A172 (cell line): ENCODE results near the gene SEC14L5. TPM values are rescaled to one million over a fixed set of nuclear protein-coding genes. Genes with fewer than 3 reads are reported as not detected.
A peak's percentile ranks its signal among the peaks of the same experiment; 100 is the strongest.
"Not testable (repeated sequence)": the region's sequence is repeated elsewhere in the genome, so short reads cannot be mapped to it uniquely, and the experiment has no call there.

ENCODE experiments used
- DNase-seq: peaks from one replicate; pipeline ENCODE4 v3.0.0-alpha.2; 2015; ENCODE audit warnings: low spot score
- total RNA-seq: library from RNA; depleted of rRNA; stranded (reverse); fragments of >200 nt; shearing (Covaris generic); gene quantifications from 2 replicates; pipeline ENCODE4 v1.2.3, GENCODE V29; 2014

The SEC14L5 gene
- total RNA-seq, 1 experiment from 2014 or later = not detected

DNA sequence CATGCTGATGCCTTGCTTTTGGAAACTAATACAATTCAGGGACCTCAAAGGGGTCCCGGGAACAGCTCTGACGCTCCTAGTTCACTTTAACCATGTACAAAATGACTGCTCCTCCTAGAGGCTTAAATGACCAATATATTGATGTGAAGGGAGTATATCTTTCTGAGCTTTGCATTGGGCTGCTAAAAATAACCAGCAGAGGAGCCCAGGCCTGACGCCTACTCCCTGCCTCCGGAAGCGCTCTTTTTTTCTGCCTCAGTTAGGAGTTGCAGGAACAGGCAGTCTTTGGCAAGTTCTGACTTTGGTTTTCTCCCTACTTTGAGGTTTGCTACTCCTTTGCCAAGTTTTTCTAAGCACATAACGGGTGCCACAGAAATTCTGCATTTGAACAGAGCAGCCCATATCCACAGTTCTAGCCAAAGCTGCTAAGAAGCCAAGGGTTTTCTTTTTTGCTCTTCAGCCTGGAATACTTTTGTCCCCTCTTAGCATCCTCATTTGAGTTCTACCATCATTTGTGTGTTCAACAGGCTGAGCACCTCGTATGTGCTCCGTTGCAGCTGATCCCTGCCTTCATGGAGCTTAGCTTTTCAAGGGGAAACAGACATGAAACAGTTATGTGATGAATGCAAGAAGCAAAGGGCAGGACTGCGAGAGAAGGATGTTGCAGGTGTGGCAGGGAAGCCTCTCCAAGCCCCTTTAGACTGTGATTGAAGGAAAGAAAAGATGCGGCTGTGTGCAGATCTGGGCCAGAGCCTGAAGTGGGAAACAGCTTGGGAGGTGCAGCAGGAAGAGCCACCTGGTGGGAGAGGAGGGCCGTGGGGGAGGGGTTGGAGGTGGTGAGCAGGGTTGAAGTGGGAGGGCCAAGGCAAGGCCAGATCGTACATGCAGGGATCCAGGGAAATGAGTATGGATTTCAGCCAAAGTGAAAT, 78.4 kb downstream of the SEC14L5 start:
- DNase-seq = no peak

DNA sequence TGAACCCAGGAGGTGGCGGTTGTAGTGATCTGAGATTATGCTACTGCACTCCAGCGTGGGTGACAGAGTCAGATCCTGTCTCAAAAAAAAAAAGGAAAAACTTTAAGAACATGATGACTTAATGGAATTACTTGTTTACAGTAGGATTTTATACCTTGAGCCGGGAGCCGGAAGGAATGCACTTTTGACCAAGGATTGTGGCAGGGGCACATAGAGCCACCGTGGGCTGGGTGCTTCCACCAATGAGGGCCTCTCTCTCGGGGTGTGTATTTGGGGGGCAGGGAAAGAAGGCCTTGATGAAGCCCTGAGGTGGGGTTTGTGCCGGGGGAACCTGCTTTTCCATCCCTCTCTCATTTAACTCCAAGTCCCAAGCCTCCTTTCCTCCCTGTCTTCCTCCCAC, 82.3 kb downstream of the SEC14L5 start:
- DNase-seq = no peak

DNA sequence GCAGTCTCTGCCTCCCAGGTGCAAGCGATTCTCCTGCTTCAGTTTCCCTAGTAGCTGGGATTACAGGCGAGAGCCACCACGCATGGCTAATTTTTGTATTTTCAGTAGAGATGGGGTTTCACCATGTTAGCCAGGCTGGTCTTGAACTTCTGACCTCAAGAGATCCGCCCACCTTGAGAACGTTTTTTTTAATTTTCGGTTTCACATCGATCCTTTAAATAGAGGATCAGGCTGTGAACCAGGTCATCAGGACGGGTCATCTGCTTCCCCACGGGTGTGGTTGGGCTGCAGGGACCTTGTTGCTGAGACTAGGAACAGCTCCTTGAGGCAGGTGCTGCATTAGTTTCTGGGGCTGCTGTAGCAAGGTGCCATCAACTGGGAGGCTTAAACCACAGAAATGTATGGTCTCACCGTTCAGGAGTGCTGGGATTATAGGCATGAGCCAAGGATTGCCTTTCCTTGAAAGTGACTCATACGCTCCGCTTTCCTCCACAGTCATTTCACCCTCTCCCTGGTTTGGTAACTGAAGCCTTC, 83.5 kb downstream of the SEC14L5 start:
- DNase-seq = peak; percentile 94

DNA sequence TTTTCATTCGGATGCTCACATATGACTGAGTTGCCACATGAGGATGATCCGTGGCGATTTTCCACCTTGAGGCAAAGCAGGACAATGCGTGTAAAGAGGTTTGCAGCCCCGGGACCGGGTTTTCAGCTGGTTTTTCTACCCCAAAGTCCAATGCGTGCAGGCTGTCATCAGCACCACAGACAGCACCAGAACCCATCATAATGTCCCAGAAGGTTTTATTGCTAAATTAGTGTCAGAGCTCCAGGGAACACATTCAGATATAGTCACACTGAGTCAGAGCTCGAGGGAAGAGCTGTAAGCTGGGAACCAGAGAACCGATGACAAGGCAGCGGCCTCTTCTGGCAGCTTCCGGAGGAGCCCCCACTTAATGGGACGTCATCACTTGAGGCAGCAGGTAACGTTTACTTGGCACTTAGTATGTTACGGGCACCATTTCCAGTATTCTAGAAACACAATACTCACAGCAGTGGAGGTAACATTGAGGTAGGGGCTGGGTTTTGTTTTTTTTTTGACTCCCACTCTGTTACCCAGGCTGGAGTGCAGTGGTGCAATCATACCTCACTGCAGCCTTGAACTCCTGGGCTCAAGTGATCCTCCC, 84.5 kb downstream of the SEC14L5 start:
- peak; percentile 39 for DNase-seq

DNA sequence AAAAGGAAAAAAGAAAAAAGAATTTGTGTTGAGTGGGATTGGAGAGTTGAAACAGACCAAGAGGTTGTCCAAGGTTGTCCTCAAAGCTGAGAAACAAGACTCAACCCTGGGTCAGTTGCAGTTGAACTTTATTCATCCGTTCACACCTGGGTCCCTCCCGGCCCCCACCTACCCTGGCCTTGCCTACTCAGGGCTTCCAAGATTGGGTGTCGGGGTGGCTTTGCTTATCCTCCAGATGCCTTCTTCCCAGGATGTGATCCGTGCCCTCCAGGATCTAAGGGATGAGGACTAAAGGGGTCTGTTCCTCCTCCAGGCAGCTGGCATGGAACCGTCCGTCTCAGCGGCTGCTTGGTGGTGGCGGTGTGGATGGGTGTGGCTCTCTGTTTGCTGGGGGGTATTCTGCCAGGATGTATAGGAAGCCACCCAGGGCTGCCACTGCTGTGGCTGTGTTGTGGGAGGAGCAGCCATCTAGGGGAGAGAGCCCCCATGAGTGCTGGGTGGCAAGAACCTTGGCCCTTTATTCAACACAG, 85.9 kb downstream of the SEC14L5 start:
- DNase-seq = no peak

DNA sequence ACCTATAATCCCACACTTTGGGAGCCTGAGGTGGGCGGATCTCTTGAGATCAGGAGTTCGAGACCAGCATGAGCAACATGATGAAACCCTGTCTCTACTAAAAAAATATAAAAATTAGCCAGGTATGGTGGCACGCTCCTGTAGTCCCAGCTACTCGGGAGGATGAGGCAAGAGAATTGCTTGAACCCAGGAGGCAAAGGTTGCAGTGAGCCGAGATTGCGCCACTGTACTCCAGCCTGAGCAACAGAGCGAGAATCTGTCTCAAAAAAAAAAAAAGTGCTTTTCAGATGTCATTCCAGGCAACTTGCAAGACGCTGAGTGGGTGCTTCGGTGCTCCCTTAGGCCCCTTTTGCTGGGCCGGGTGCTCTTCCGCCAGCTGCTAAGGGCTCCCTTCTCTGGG, 86.5 kb downstream of the SEC14L5 start:
- not testable (repeated sequence) for DNase-seq

DNA sequence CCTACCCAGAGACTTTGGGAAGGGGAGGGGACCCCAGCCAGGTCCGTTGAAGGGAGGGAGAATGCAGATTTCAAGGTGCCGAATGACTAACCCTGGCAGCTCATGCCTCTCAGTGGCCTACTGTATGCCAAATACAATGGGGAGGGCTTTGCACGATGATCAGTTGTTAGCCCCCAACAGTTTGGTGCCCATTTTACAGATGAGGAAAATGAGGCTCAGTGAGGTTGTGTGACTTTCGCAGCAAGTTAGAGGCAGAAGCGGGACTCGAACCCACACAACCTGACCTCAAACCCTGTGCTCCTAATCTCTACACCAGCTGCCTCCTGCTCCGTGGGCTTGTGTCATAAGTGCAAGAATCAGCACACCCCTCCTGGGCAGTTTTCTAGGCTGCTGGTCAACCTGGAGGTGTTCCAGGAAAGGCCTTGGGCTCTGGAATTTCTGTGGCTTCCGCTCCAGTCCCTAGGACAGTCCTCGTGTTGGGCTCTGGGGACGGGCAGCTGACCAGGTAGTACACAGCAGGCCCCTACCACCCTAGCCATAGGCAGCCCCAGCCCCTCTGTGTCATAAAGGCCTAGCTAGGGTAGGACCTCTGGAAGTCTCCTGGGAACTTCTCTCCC, 87.5 kb downstream of the SEC14L5 start:
- no peak for DNase-seq

DNA sequence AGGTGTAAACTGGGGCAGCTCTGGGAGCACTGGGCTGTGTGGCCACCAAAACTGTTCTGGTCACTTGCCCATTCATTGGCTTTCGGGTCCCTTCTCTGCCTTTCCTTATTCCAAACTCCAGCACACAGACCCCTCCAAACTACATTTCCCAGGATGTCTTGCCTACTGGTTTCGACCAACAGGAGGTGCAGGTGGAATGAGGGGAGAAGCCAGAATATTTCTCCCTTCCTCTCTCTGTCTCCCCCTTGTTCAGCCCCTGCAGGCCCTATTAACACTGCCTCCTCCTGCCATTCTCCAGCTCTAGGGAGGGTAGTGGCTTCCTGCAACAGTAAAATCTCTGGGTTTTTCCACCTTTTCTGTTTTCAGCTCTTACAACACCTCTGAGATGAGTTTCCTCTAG, 88.8 kb downstream of the SEC14L5 start:
- no peak for DNase-seq

DNA sequence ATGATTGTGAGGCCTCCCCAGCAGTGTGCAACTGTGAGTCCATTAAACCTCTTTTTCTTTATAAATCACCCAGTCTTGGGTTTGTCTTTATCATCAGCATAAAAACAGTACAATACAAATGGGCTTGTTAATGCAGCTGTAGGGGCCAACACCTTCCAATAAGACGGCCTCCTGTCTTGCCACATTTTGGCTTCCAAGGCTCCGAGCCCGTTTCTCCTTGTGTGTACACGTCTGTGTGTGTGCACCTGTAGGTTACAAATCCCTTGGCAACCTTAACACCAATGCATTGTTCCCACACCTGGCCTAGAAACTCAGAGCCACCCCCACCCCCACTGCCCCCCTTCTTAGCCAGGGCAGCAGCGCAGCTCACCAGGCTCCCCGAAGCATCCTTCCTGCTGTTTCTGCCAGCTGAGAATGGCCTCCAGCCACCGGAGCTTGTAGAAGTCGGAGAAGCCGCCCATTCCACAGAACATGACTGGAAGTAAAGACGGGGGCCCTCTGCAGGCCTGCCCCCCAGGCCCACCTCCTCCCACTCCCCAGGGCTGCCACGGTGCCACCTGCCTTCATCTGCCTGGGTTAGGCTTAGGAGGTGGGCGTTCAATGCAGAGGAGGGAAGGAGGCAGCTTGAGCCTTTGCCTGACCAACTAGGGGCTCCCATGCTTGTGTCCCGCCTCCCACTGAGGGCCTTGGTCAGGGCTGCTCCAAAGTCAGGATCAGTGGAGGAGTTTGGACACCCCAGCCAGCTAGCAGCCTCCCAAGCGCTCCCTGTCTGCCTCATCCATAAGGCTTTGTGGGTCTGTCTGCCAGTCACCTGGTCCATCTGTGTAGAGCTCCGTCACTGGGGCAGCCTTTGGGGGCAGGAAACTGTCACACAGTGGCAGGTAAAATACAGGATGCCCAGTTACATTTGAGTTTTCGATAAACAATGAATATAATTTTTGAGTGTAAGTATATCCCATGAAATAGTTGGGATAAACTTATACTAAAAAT, 97.0 kb downstream of the SEC14L5 start:
- no peak for DNase-seq

DNA sequence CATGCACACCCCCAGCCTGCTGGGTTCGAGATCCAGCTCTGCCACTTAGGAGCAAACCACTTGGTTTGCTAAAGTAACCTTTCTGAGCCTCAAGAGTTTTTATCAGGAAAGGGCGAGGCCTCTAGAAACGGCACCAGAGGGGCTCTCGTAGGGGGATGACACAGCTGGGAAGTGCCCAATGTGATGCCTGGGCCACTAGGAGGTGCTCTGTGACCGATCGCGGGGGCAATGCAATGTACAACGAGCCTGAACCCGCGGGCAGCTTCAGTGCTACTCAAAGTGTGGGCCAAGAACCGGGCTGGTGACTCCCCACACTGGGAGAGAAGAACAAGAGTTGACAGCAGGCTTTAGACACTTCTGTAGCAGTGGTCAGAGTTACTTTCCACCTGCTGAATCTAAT, 98.2 kb downstream of the SEC14L5 start:
- DNase-seq = no peak

DNA sequence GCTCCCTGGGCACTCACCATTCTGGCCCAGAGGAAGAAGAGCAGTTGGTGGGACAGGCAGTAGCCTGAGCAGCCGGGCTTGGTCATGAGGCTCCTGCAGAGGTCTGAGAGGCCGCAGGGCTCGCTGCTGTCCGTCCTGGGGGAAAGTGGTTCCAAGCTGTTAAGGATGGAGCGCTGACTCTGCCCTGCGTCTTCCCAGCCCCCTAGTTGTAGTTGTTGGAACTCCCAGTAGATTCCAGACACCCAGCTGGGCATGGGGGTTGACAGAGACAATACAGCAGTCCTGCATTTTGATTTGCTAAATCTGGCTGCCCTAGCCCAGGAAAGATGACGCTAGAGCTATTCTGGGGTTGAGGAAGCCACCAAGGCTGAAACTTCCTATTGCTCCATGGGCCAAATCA, 100.3 kb downstream of the SEC14L5 start:
- no peak for DNase-seq

DNA sequence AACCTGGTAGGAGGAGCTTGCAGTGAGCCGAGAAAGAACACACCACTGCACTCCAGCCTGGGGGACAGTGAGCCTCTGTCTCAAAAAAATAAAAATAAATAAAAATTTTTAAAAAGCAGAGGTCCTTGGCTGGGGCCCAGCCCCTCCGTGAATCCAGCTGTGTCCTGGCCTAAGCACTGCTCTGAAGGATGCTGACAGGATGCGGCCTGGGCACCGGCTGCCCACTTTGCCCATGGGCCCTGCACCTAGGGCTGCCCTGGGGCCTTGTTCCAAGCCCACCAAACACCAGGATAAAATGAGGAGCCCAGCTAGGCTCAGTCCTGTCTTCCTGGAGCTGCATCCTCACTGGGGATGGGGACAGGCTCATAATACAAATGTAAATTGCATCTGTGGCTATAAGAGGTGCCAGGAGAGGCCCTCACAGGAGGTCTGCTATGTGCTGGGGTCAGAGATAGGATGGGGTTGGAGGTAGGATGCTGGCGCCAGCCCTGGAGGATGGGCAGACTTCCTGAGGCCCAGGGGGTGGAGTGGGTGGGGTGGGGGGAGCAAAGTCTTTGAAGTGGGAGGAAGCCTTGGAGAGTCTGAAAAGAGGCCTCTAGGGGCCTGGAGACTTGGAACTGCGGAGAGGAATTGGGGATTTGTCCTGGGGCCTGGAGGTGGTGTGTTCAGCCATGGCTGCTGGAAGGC, 101.4 kb downstream of the SEC14L5 start:
- DNase-seq = no peak

DNA sequence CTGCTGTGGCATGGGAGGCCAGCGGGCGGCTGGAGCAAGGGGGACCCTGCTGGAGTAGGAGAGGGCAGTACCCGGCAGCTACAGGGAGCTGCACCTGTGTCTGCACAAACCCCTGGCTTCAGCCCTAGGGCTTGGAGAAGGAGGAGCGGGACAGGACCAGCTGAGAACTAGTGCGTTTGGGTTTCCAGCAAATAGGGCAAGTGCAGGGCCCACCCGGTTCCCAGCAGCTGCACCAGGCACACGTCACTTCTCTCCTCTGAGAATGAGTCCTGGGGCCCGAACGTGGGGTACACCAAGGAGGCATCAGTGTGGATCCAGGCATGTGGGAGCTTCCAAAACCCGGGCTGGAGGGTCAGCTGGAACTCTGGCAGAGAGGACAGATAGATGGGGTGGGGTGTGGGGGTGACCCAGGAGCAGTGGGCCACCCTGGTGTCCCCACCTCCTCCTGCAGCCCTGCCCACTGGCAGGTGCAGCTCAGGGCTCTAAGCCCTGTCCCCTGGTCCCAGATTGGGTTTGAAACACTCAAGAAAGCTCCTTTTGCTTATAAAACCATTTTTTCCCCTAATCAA, 102.0 kb downstream of the SEC14L5 start:
- DNase-seq = no peak

DNA sequence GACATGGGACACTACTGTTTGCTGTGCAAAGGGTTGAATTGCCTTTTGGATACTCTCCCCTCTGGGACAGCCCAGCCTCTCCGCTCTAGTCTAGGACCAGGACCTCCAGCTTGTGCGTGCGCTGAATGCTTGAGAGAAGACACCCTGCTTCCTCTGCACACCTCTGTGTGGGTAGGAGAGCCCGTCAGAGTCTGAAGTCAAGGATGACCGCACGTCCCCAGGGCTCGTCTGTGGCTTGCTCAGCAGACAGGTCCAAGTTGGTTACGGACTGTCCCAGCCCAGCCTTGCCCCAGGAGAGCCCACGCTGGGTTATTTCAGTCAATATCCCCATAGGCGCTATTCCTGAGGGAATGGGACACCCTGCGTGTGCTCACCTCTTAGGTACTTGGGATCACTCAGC, 103.9 kb downstream of the SEC14L5 start:
- DNase-seq = no peak

DNA sequence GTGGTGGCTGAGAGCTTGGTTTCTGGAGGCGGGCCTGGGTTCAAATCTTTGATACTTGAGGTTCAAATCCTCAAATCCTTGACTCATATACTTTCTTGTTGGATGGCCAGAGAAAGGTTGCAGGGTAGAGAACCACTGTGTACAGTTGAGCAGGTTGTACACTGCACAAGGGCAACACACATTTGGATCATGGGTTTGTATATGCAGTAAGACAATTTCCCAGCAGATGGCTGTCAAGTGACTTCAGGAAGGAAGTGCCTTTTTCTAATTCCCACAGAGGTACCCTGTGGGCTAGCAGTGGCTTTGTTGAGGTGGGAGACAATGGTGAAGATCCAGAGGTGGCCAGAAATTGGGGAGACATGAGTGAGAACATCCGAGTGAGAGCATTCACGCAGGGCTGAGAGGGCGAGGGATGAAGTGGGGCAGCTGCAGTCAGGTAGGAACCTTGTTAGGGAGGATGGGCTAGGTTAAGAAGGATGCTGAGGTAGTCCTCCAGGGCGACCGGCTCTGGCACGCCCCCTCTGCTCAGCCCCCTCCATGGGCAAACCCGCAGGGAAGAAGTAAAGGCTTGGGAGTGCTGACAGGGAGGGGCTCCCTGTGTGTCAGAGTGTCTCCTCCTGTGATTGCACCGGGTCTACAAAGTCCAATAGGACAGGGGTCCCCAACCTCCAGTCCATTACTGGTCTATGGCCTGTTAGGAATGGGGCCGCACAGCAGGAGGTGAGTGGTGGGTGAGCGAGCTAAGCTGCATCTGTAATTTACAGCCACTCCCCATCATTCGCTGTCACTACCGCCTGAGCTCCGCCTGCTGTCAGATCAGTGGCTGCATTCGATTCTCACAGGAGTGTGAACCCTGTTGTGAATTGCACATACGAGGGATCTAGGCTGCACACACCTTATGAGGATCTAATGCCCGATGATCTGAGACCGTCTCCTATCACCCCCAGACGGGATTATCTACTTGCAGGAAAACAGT, 104.9 kb downstream of the SEC14L5 start:
- DNase-seq = no peak

DNA sequence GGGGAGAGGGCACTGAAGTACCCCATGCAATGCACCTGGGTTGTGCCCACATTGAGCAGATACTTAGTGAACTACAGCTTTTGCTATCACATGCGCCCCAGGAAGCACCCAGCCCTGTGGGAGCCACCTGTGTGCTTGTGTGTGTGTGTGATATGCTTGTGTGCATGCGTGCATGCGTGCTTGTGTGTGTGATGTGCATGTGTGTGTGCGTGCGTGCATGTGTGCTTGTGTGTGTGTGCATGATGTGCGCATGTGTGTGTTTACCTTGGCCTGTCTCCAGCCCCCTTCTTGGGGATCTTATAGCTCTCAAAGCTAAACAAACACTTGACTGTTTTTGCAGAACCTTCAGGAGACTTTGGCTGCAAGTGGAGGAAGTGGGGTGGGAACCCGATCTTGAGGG, 106.8 kb downstream of the SEC14L5 start:
- no peak for DNase-seq

DNA sequence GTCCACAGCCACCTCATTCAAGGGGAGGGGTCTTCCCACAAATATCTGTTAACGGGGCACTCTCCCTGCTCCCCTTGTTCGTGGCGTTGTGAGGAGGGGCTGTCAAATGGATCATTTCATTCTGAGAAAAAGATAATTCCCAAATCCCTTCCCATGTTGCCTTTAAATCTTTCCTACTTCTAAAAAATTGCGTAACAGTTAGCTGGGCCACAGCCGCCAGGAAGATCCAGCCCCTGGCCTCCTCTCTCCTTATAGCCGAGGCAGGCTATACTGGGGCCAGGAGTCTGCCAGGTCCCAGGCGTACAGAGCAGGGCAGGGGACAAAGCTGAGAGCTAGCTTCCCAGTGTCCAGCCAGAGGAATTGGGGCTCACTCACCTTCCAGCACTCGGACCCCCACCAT, 107.2 kb downstream of the SEC14L5 start:
- DNase-seq = no peak

DNA sequence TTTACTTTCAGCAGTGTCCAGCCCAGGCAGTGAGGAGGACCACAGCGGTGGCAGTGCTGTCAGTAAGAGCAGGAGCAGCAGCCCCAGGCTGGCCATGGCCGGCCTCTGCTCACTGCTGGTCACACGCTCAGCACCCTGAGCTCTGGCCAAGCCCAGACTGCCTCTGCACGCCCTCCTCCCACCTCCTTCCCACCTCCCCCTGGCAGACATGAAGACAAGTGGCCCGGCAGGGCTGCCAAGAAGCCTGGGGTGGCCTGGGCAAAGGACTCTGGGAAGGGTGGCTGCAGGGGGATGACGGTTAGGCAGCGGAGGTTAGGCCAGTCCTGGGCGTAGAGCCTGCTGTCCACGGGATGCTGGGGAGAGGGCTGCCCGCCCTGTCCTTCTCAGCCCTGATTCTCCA, 107.7 kb downstream of the SEC14L5 start, which contains the start of gene C16orf89:
Gene C16orf89, minus strand, starts transcription at position 144 of the 400 bp plus-strand sequence. Its CDS starts 48 bp downstream, at position 96.
- no peak for DNase-seq

DNA sequence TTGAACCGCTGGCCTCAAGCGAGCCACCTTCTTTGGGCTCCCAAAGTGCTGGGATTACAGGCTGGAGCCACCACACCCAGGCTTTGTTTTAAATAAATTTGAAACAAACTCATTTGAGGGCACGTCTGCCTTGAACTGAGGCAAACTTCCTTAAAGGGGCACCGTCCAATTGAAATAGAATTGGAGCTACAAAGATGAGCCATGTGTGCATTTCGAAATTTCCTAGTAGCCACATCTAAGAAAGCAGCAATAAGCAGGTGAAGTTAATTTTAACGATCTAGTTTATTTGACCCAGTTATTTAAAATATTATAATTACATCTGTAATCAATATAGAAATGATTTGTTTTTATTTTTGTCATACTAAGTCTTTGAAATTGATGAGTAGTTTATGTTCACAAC, 108.4 kb downstream of the SEC14L5 start:
- DNase-seq = no peak
